Spleen (tissue), 7 donors: Measurements from ENCODE around the gene PTPRT.

Experiments
- CTCF ChIP-seq, 11 experiments: fragments of 200-600 bp in 7 of 11; fragments of 450-650 bp in 4 of 11; sonication (generic) in 4 of 11; IDR thresholded peaks in 8 of 11; conservative IDR thresholded peaks in 3 of 11; 1 replicate in 7 of 11; 2 replicates in 4 of 11; pipeline versions ENCODE4 v1.4.0 to v1.8.0; 2016 to 2021; ENCODE audit warnings: antibody characterized with exemption in 11 of 11, inconsistent platforms in 4 of 11, mild to moderate bottlenecking in 1 of 11
- POLR2A ChIP-seq, 3 donors: fragments of 450-650 bp; IDR thresholded peaks; one replicate each; pipeline ENCODE4 v1.5.1; 2017; ENCODE audit warnings: antibody characterized with exemption in 3 of 3, mild to moderate bottlenecking in 1 of 3
- donor health status: DM: no; HTN: no; CAD: no; lungs with moderate emphysema.
- donor health status: DM: no; HTN: no; CAD: no.
- donor health status: DM: no; HTN: no; CAD: no.

- no peak for TF ChIP-seq CTCF (IDR thresholded peaks at IDR 0.05 in 8 of 11, conservative IDR thresholded peaks at IDR 0.05 in 3 of 11)
- TF ChIP-seq POLR2A (IDR thresholded peaks at IDR 0.05) = no peak
Observed at GRCh38 chr20:42123981-42124473, 1065.7 kb downstream of the PTPRT start.
